ENCODE results near the gene VPS26C. TPM values are rescaled to one million over a fixed set of nuclear protein-coding genes. Genes with fewer than 3 reads are reported as not detected.

Gene VPS26C
- total RNA-seq, 1 experiment from 2014 or later: 46.2 TPM

DNA sequence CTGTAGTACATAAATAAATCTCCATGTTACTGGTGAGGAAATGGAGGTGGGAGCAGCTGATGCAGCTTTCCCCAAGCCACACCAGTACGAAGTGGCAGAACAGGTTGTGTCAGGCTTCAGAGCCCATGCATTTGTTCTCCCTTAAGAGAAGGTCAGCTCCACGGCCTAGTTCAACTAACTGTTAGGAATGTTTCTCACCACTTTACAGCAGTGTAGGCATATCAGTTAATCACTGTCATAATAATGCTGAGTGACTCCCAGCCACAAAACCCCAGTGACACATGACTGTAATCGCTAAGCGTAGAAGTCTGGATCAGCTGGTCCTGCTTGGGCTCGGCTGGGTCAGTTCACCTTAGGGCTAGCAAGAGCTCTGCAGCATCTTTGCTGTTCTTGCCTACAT is 90.4 kb downstream of the VPS26C start:
- H3K9me2 ChIP-seq (ENCODE audit: insufficient read depth): no peaks in the 10 kb centered on the region
- no peak for TF ChIP-seq CTCF (conservative IDR thresholded peaks at IDR 0.05)
- TF ChIP-seq EZH2 (IDR thresholded peaks at IDR 0.05; ENCODE audit: low read depth): no peak
- ChIA-PET CTCF (no interaction called here), POLR2A (ENCODE audit: unreplicated experiment) (no interaction called here)
- no peak overlapping the region for H3K4me2 ChIP-seq
- BruUV-seq (replicated peaks): no TSS peak
- no peaks in the 10 kb centered on the region for H3K27me3 ChIP-seq (ENCODE audit: insufficient read depth, low read depth)
- H2AFZ ChIP-seq: no peak overlapping the region
- H3K4me3 ChIP-seq: no peak overlapping the region
- intact Hi-C loops (cut with micrococcal nuclease; ENCODE audit: unreplicated experiment): no loop called here
- H3K79me2 ChIP-seq (ENCODE audit: low read depth): no peaks in the 10 kb centered on the region
- H3F3A ChIP-seq (ENCODE audit: insufficient read depth, low read depth): no peaks in the 10 kb centered on the region
- H3K9me3 ChIP-seq (ENCODE audit: insufficient read depth, low read depth): no peaks in the 10 kb centered on the region
- peaks cover 6% of the 10 kb centered on the region for H3K4me1 ChIP-seq (replicated peaks; ENCODE audit: insufficient read depth)
- H4K20me1 ChIP-seq (ENCODE audit: insufficient read depth): no peaks in the 10 kb centered on the region
- peak; percentile 59 to 72 for DNase-seq
- no peak overlapping the region for H3K27ac ChIP-seq
- peaks cover 8% of the 10 kb centered on the region for H3K36me3 ChIP-seq (ENCODE audit: low read depth)

Other genes starting within 250 kb of the VPS26C start
- gene PIGP, start 194.3 kb downstream of the VPS26C start, total RNA-seq (2021): 10.1 and 20.9 TPM in 2 replicates
- 77.6 and 84.9 TPM in 2 replicates for gene TTC3, start 194.1 kb downstream of the VPS26C start, total RNA-seq (2021)
- 33.7 and 35.5 TPM in 2 replicates for gene DYRK1A, start 99.4 kb upstream of the VPS26C start, total RNA-seq (2021)